ENCODE data around the gene EP400. TPM values are rescaled to one million over a fixed set of nuclear protein-coding genes. Genes with fewer than 3 reads are reported as not detected.

Gene EP400
- 7.2 and 10.3 TPM in 2 replicates for total RNA-seq

GRCh38 chr12:131949431-131950181 lies at the start of gene EP400:
EP400 (plus strand) TSS chr12:131949942; CDS start chr12:131960620, 10,678 bp downstream.

GRCh38 chr12:131928711-131929580 lies 20.8 kb upstream of the EP400 start, which contains the start of gene PUS1:
PUS1 (plus strand) TSS chr12:131929276; CDS start chr12:131929723, 447 bp downstream.

Other genes with a start within 250 kb of the EP400 start
- gene SFSWAP, start 238.9 kb upstream of the EP400 start, total RNA-seq, result 13.0 and 19.2 TPM in 2 replicates
- gene MMP17, start 121.5 kb upstream of the EP400 start, total RNA-seq, result 18.5 and 21.6 TPM in 2 replicates
- 14.5 and 18.0 TPM in 2 replicates for gene ULK1, start 55.3 kb upstream of the EP400 start, total RNA-seq
- gene PUS1, start 20.7 kb upstream of the EP400 start, total RNA-seq, result 11.3 and 13.5 TPM in 2 replicates
- gene DDX51, start 194.4 kb downstream of the EP400 start, total RNA-seq, result 7.4 and 11.5 TPM in 2 replicates
- gene NOC4L, start 194.5 kb downstream of the EP400 start, total RNA-seq, result 9.0 and 12.1 TPM in 2 replicates

Data from pericardium fibroblast (primary cell).